PC-9 (cell line): ENCODE measurements around the gene SLC35F5.

Source experiments
- EZH2 ChIP-seq: fragments of 200-600 bp; sonication (generic); IDR thresholded peaks from 2 replicates; pipeline ENCODE4 v1.8.0; 2017; ENCODE audit warnings: antibody characterized with exemption, low read depth
- TF ChIP-seq, protein P1 (sequence below): fragments of 200-600 bp; sonication (generic); conservative IDR thresholded peaks from 2 replicates; pipeline ENCODE4 v1.6.1; 2017; ENCODE audit warnings: mixed run types, antibody characterized with exemption, mild to moderate bottlenecking, moderate library complexity

DNA sequence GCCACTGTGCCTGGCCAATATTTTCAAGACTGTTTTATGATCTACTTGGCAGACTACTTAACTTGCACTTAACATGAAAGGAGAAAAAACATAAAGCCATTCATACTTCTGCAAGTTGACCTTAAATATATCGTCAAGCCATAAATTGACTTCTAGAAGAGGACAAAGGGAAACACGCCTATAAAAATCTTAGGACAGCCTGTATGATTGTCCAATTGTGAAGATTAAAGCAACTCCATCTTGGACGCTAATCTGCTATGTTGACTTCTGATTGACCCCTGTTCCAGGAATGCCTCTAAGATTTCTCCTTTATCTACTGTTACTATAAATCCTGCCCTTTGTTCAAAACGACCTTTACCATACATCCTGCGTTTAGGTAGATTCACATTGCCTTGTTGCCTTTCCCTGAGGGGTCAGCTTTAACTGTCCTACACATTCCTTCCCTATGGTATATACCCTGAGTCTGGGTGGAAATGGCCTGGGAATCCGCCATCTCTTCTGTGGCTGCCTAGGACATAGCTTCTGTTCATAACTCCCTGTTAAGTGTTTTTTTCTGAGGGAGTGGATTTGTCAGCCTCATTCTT is 40.2 kb upstream of the SLC35F5 start:
- TF ChIP-seq, protein P1, sequence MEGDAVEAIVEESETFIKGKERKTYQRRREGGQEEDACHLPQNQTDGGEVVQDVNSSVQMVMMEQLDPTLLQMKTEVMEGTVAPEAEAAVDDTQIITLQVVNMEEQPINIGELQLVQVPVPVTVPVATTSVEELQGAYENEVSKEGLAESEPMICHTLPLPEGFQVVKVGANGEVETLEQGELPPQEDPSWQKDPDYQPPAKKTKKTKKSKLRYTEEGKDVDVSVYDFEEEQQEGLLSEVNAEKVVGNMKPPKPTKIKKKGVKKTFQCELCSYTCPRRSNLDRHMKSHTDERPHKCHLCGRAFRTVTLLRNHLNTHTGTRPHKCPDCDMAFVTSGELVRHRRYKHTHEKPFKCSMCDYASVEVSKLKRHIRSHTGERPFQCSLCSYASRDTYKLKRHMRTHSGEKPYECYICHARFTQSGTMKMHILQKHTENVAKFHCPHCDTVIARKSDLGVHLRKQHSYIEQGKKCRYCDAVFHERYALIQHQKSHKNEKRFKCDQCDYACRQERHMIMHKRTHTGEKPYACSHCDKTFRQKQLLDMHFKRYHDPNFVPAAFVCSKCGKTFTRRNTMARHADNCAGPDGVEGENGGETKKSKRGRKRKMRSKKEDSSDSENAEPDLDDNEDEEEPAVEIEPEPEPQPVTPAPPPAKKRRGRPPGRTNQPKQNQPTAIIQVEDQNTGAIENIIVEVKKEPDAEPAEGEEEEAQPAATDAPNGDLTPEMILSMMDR = no peak
- TF ChIP-seq EZH2 = no peak
